ENCODE results near the gene SYNPO2.

Gene SYNPO2

DNA sequence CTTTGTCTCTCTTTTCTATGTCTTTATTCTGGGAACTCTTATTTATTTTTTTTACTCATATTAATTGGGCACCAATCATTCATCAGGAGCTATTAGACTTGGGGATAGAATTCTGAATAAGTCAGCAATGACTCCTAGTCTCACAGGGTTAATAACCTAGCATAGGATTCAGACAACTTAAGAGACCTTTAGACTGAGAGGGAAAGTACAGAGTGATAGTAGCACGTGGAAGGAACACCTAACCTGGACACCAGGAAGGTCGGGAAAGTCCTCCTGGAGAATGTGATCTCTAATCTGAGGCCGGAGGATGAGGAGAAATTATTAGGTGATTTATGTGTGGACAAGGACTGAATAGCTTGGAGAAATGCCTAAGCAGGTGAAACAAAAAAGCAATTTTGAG lies 3.9 kb upstream of the SYNPO2 start:
- no peak for DNase-seq

GRCh38 chr4:118889312-118889691 lies 648 bp downstream of the SYNPO2 start:
- no peak for DNase-seq

- DNase-seq: no peak
Observed at GRCh38 chr4:118894034-118894433, 5.4 kb downstream of the SYNPO2 start.

- DNase-seq: no peak
Observed at GRCh38 chr4:118898221-118898620, 9.6 kb downstream of the SYNPO2 start.

DNA sequence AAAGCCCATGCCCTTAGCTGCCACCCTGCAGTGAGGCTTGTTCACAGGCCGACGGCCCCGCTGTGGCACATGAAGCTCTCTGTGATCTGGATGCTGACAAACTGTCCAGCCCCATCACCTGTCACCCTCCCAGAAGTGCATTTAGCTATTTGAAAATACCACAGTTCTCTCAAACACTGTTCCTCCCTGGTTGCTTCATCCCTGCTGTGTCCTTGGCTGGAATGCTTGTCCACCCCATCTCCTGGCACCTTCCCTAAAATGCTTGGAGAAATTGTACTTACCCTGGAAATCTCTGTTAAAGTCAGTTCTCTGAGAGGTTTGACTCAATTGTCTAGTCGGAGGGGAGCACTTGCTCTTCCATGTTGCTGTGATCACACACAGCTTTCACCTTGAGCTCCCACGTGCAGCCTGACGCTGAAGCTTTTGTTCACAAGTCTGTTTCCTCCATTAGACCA lies 10.1 kb downstream of the SYNPO2 start:
- DNase-seq: no peak

DNA sequence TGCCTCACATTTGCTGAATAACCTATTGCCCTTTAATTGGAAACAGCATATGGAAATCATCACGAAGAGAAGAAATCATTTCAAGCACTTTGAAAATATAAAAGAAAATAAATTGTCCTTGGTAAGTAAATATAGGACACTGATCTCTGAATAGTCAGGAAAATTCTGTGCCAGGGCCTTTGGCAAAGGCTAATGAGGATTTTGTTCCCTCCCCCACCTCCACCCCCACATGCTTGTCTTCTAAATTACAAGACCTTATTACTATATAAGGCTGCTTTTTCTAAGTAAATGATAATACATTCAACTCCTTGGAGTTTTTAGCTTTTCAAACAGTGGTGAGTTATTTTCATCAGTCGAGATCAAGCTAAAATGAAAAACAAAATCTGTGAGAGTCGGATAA lies 15.8 kb downstream of the SYNPO2 start:
- no peak for DNase-seq

DNA sequence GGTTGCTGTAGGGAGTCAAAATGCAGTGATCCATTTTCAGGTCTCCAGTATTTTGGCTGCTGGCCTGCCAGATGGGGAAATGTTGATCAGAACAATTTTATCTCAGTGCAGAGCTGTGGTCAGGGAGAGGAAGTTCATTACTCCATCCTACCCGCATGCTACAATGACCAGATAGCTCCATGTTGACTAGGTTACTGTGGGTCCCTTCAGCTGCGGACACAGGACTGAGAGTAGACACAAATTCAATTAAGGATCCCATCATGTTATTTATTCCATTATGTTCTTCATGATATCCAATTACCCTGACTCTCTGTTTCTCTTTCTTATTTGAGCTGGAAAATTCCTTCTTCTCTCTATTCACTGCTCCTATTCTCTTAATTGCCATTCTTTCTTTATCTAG lies 16.3 kb downstream of the SYNPO2 start:
- no peak for DNase-seq

GRCh38 chr4:118905566-118905965 lies 16.9 kb downstream of the SYNPO2 start:
- no peak for DNase-seq

GRCh38 chr4:118909173-118909956 lies 20.7 kb downstream of the SYNPO2 start:
- DNase-seq: no peak

- no peak for DNase-seq
Observed at GRCh38 chr4:118910221-118910620, 21.6 kb downstream of the SYNPO2 start.

- DNase-seq: no peak
Observed at GRCh38 chr4:118911238-118911703, 22.6 kb downstream of the SYNPO2 start.

- no peak for DNase-seq
Observed at GRCh38 chr4:118915468-118915867, 26.8 kb downstream of the SYNPO2 start.

DNA sequence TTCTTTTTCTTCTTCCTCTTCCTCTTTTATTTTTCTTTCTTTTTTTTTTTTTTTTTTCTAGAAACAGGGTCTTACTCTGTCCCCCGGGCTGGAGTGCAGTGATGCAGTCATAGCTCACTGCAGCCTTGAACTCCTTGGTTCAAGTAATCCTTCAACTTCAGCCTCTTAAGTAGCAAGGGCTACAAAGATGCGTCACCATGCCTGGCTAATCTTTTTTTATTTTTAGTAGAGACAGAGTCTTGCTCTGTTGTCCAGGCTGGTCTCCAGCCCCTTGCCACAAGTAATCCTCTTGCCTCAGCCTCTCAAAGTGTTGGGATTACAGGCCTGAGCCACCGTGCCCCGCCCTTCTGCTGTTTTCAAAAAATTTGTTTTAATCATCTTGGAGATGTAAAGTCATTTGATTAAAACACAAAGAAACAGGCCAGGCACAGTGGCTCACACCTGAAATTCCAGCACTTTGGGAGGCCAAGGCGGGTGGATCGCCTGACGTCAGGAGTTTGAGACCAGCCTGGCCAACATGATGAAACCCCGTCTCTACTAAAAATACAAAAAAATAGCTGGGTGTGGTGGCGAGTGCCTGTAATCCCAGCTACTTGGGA lies 28.1 kb downstream of the SYNPO2 start:
- DNase-seq: no peak

DNA sequence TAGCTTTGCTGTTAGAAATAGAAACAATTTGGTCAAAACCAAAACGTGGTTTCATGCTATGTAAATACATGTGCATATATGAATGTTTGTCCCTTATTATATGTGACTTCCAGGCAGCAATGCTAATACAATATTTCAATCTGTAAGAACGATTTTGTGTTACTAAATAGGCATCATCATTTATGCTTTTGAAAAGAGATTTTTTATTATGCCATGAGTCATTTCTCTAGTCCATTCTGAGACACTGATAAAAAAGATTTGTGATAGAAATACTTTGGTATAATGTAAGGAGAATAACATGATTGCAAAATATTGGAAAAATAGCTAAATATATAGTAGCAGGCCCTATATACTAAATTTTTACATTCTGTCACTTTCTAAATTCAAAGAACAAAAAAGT lies 28.9 kb downstream of the SYNPO2 start:
- DNase-seq: no peak

- DNase-seq: no peak
Observed at GRCh38 chr4:118918388-118918787, 29.7 kb downstream of the SYNPO2 start.

DNA sequence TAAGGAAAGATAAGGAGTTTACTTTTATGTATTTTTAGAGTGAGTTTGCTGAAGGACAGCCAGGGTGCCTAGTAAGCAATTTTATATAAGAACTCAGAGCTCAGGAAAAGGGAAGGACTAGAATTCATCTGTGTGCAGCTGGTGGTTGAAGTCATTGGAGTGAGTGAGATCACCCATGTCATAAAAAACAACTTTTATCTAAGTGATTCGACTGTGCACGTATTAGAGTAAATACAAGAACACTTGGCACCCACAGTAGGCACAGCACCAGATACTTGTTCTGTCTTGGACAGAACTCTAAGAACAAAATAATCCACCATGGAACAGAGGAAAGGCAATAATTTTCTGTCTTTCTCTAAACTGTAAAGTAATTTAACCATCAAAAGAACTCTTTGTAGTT lies 31.6 kb downstream of the SYNPO2 start:
- DNase-seq: no peak

DNA sequence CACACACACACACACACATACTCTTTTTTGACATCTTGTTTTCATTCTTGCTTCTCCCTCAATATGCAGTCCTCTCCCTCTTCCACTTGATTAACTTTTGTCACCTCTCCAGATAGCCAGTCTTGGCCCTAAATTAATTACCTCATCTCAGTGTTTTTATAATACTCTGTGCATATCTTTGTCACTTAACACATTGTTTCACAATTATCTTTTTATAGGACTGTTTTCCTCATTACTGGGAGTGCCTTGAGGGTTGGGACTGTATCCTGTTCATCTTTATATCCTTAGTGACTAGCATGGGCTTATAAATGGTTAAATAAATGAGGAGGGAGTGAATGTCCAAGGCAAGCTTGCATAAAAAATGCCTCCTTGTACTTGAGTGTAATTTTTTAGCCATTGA lies 33.1 kb downstream of the SYNPO2 start:
- DNase-seq: no peak

- DNase-seq: no peak
Observed at GRCh38 chr4:118923891-118924290, 35.2 kb downstream of the SYNPO2 start.

DNA sequence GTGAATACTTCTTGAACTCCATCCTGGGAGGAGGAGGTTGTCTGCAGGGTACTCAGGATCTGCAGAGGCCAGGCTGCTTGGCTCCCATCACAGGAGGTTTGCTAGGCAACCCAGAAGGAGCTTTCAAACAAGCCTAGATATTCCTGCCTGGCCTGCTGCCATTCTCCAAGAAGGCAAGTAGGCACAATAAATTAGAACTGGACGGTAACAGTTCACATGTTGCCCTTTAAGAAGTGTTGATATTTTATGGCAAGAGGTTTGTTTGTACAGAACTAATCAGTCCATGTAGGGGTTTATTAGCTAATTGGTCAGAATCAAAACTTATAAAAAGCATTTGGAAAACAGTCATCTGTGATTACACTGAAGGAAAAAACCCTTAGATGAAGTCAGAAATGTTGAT lies 39.3 kb downstream of the SYNPO2 start:
- no peak for DNase-seq

DNA sequence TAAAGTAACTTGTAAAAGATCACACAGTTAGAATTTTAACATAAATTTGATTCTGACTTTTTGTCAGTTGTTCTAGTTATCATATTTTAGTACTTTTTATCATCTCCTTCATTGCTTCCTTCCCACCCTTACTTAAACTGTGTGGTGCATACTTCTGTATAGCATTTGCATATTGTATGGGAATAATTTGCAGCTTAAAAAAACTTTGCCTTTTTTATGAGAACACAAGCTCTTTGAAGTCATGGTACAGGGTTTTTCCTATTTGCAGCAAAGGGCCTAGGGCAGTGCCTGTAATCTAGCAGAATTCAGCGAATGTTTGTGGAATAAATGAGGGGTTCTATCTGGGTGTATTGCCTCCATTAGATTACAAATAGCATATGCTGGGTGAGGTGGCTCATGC lies 41.6 kb downstream of the SYNPO2 start:
- no peak for DNase-seq

GRCh38 chr4:118931786-118932185 lies 43.1 kb downstream of the SYNPO2 start:
- no peak for DNase-seq

- DNase-seq: no peak
Observed at GRCh38 chr4:118935819-118936218, 47.2 kb downstream of the SYNPO2 start.

GRCh38 chr4:118936406-118936805 lies 47.8 kb downstream of the SYNPO2 start:
- no peak for DNase-seq

DNA sequence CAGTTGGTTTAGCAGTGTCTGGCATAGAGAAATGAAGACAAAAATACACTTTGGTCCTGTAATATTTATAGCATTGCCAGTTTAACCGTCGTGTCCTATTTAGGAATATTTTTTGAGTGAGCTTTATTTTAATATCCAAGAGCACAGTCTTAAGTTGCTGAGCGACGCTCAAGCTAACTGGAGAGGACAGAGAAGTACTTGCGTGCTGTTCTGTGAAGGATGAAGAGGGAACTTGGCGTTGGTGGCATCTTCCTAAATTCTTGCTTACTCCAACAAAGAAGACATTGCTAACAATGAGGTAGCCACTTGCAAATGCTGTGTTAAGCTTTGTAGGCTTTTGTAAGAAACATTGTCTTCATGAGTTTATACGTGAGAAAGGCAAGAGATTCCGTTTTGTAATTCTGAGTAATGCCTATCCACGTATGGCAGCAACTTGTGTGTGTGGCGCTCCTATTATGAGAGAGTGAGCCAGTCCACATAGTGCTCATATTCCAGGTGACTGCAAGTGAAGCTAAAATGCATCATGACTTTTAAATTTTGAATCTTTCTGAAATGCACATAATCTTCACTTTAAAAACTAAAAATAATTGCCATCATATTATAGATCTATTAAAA lies 50.6 kb downstream of the SYNPO2 start:
- DNase-seq: no peak
